Activated CD4-positive, alpha-beta T cell treated with anti-CD3 and anti-CD28 coated beads, Interleukin-2, amount 10 ng/mL, durations not matched to agents 24 days and 14 days (primary cell): Measurements from ENCODE around the gene CLEC10A. TPM values are rescaled to one million over a fixed set of nuclear protein-coding genes. Genes with fewer than 3 reads are reported as not detected.

Source experiments
- DNase-seq: peaks from one replicate; pipeline ENCODE4 v3.0.0; 2022
- H3K27ac Mint-ChIP-seq: one replicate; pipeline ENCODE4 v1.8.0; 2022; ENCODE audit warnings: mild to moderate bottlenecking, mixed read lengths
- H3K27me3 Mint-ChIP-seq: one replicate; pipeline ENCODE4 v1.8.0; 2022; ENCODE audit warnings: mixed read lengths
- H3K36me3 Mint-ChIP-seq: one replicate; pipeline ENCODE4 v1.8.0; 2022; ENCODE audit warnings: low read depth, mild to moderate bottlenecking, mixed read lengths
- H3K4me1 Mint-ChIP-seq: one replicate; pipeline ENCODE4 v1.8.0; 2021; ENCODE audit warnings: mixed read lengths
- H3K4me3 Mint-ChIP-seq: one replicate; pipeline ENCODE4 v1.8.0; 2022; ENCODE audit warnings: mild to moderate bottlenecking, moderate library complexity, mixed read lengths
- H3K9me3 Mint-ChIP-seq: one replicate; pipeline ENCODE4 v1.8.0; 2021; ENCODE audit warnings: mixed read lengths
- intact Hi-C: fragments of 100-400 bp; cut with micrococcal nuclease; formaldehyde crosslinking; loops from one replicate; pipeline ENCODE4 v1.15.1; 2023
- total RNA-seq: library from RNA; stranded (reverse); gene quantifications from 2 replicates; pipeline ENCODE4 v1.2.3, GENCODE V29; 2022

Gene CLEC10A
- total RNA-seq, 1 donor from 2014 or later = not detected

DNA sequence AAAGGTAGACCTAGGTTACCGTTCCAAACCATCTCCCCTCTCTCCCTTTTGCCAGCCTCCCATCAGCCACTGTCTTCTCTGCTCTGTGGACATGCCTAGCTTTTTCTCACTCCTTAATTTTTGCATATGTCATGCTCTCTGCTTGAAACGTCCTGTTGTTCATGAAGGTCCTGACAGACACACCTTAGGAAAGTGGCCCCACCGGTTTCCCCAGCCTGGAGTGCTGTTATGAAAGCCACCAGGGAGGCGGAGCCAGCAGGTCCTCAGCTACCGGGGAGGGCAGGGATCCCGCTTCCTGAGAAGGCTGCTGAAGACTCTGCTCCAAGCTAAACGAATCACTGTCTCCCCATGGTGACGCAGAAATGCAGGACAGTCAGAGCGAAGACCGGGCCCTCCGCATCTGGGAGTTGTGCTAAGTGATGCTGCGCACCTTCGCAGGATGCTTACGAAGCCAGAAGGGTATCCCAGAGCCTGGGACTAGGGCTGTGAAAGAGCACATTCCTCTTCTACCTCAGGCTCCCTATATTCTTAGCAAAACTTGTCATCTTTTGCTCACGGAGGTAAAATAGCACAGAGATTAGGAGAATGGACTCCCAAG is 33.8 kb downstream of the CLEC10A start:
- no peaks in the 10 kb centered on the region for H3K36me3 Mint-ChIP-seq
- peak overlapping the region; percentile 73 for H3K4me3 Mint-ChIP-seq
- intact Hi-C loops = loop anchor here (1.0 to 2.0 kb wide), 2 partner anchors 90 to 131 kb away; no protein-coding TSS in a partner anchor
- DNase-seq = peak; percentile 84
- H3K27ac Mint-ChIP-seq = peak overlapping the region; percentile 60
- no peaks in the 10 kb centered on the region for H3K9me3 Mint-ChIP-seq
- peaks cover 20% of the 10 kb centered on the region for H3K4me1 Mint-ChIP-seq
- peaks cover 15% of the 10 kb centered on the region for H3K27me3 Mint-ChIP-seq

GRCh38 chr17:7045492-7046126 is 34.4 kb downstream of the CLEC10A start:
- Mint-ChIP-seq H3K4me3 (peak overlapping the region; percentile 73), H3K27ac (no peak overlapping the region), H3K9me3 (no peaks in the 10 kb centered on the region), H3K4me1 (peaks cover 20% of the 10 kb centered on the region), H3K36me3 (no peaks in the 10 kb centered on the region), H3K27me3 (peaks cover 15% of the 10 kb centered on the region)
- DNase-seq = peak; percentile 87
- intact Hi-C loops = loop anchor here (1.0 to 2.0 kb wide), 3 partner anchors 91 to 391 kb away; no protein-coding TSS in a partner anchor

DNA sequence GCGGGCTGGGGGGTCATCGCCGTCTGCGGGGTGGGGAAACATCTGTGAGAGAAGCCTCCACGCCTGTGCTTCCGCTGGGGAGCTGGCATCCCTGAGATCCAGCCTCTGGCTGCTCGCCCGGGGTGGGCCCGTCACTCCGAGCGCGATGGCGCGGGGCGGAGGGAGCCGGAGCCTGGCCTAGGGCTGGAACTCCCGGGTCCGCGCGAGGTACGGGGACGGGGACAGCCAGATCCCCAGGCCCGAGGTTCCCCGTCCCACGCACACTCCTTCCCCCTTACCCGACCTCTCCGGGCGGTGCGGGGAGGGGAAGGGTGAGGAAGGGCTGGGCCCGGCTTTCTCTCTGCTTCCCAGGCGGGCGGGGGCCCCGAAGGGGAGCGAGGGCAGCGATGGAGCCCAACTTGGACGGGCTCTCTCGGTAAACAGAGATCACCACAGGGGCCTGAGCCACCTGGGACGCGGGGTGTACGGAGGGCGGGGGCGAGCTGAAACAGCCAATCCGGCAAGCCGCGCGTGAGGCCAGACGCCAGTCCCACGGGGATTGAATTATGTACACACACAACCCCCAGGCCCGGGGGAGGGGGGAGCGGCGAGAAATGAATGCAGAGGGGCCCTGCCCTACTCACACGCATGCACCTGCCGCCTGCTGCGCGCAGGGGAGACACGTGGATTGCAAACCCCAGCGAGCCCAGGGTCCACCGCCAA is 36.4 kb downstream of the CLEC10A start, which contains the start of gene SLC16A11:
SLC16A11 (minus strand) TSS at position 596 of the 702 bp plus-strand sequence; CDS start at position 17, 579 bp downstream.
- DNase-seq = peak; percentile 71
- Mint-ChIP-seq H3K4me3 (peak within 1 kb of the TSS; percentile 69), H3K36me3 (peaks cover 5% of the 10 kb centered on the region), H3K9me3 (no peaks in the 10 kb centered on the region), H3K27me3 (peaks cover 15% of the 10 kb centered on the region), H3K27ac (peak within 1 kb of the TSS; percentile 15), H3K4me1 (peaks cover 29% of the 10 kb centered on the region)
- intact Hi-C loops = loop anchor here (2.0 kb wide), 1 partner anchor 393 kb away; no protein-coding TSS in a partner anchor

GRCh38 chr17:7043182-7043496 is 36.9 kb downstream of the CLEC10A start:
- no peak for DNase-seq
- peaks cover 5% of the 10 kb centered on the region for H3K36me3 Mint-ChIP-seq
- H3K4me3 Mint-ChIP-seq = peak overlapping the region; percentile 69
- peaks cover 15% of the 10 kb centered on the region for H3K27me3 Mint-ChIP-seq
- peak overlapping the region; percentile 15 for H3K27ac Mint-ChIP-seq
- intact Hi-C loops = no loop called here
- no peaks in the 10 kb centered on the region for H3K9me3 Mint-ChIP-seq
- H3K4me1 Mint-ChIP-seq = peaks cover 34% of the 10 kb centered on the region

DNA sequence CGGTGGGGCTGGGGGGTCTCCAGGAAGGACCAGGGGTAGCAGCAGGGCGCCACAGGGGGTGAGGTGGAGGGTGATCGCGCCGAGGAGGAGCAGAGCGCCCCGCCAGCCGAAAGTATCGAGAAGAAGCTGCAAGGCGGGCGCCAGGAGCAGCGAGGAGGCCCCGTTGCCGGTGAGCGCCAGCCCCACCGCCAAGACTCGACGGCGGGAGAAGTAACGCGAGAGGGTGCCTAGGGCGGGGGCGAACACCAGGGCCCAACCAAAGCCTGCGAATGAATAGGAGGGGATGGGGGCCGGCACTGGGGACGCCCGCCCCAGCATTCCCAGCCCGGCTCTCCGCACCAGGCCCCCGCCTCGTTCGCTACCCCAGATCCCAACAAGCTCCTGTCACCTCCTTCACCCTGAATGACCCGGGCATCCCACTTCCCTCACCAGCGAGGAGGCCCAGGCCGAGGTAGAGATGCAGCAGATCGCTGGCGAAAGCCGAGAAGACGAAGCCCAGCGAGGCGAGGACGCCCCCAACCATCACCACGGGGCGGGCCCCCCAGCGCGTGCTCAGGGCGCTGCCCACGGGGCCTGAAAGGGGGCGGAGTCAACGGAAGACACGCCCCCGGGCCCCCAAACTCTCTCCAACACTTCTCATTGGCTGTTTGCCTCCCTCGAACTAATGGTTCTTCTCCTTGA is 37.4 kb downstream of the CLEC10A start:
- peak; percentile 77 for DNase-seq
- Mint-ChIP-seq H3K27ac (peak overlapping the region; percentile 37), H3K27me3 (peaks cover 15% of the 10 kb centered on the region), H3K4me3 (peak overlapping the region; percentile 69), H3K9me3 (no peaks in the 10 kb centered on the region), H3K36me3 (peaks cover 5% of the 10 kb centered on the region), H3K4me1 (peaks cover 34% of the 10 kb centered on the region)
- intact Hi-C loops = no loop called here

GRCh38 chr17:7041607-7042500 is 38.2 kb downstream of the CLEC10A start:
- intact Hi-C loops = no loop called here
- Mint-ChIP-seq H3K36me3 (peaks cover 5% of the 10 kb centered on the region), H3K27ac (peak overlapping the region; percentile 37), H3K4me1 (peaks cover 30% of the 10 kb centered on the region), H3K9me3 (no peaks in the 10 kb centered on the region), H3K27me3 (peaks cover 15% of the 10 kb centered on the region), H3K4me3 (peak overlapping the region; percentile 69)
- DNase-seq = no peak

DNA sequence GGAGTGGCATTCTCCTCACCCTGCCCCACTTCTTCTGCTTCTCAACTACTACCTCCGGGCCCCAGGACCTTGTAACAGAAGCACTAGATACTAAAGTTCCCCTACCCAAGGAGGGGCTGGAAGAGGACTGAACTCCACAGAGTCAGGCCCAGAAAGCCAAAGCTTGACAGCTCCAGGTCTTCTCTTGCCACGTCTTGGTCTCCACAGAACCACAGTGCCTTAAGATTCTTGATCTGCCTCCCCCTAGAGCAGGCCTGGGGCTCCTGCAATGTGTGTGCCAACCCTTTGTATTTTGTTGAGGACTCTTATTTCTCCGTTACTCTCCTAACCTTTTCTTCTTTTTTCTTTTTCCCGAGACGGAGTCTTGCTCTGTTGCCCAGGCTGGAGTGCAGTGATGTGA is 40.2 kb downstream of the CLEC10A start:
- intact Hi-C loops = loop anchor here (5.0 kb wide), 1 partner anchor 267 kb away; the partner anchor contains the start of gene EIF5A
- Mint-ChIP-seq H3K4me3 (no peak overlapping the region), H3K36me3 (peaks cover 5% of the 10 kb centered on the region)

GRCh38 chr17:7038025-7038862 is 41.8 kb downstream of the CLEC10A start:
- DNase-seq = no peak
- Mint-ChIP-seq H3K36me3 (peaks cover 5% of the 10 kb centered on the region), H3K4me3 (peak overlapping the region; percentile 49), H3K9me3 (no peaks in the 10 kb centered on the region), H3K4me1 (peaks cover 37% of the 10 kb centered on the region), H3K27ac (no peak overlapping the region), H3K27me3 (peaks cover 7% of the 10 kb centered on the region)
- intact Hi-C loops = loop anchor here (5.0 kb wide), 1 partner anchor 269 kb away; the partner anchor contains the start of gene EIF5A

More for the DNA sequence above, 40.2 kb downstream of the CLEC10A start:
- peaks cover 12% of the 10 kb centered on the region for H3K27me3 Mint-ChIP-seq
- H3K27ac Mint-ChIP-seq = peak overlapping the region; percentile 65
- peak; percentile 56 for DNase-seq
- H3K4me1 Mint-ChIP-seq = peaks cover 33% of the 10 kb centered on the region
- H3K9me3 Mint-ChIP-seq = no peaks in the 10 kb centered on the region

DNA sequence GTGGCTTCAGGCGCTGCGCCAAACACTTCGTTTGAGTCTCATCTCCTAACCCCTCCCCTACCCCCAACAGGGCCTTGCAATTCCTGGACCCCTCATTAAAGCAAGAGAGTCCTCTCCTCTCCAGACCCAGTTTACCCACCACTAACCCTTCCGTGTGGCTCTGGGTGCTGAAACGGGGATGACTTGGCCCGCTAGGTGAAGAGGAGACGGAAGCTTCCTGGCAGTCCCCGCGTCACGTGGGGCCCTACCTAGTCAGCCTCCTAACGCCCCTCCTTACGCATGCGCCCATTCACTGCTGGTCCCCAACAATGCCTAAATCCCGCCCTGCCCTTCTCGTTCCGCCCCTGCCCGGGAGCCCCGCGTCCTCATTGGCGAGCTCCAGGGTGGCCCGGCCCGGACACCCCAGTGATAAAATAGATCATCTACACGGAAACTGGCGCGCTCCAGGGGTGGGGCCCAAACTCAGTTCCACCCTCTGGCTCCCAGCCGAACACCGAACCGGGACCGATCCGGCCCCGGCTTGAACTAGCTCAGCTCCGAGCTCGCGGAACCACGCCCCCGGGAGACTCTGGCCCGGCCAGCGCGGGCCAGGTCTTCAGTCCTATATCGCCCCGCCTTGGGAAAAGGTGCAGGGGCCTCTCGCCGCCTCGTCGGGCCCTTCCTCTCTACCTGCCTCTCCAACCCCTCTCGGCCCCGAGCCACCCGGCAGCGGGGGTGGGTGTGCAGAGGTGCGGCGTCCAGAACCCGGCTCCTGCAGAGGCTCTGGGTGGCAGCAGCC is 44.3 kb downstream of the CLEC10A start, which contains the start of gene SLC16A13:
SLC16A13 (plus strand) TSS at position 425 of the 778 bp plus-strand sequence. CDS start 368 bp downstream, outside the sequence.
- Mint-ChIP-seq H3K27ac (peak within 1 kb of the TSS; percentile 99), H3K36me3 (peaks cover 8% of the 10 kb centered on the region), H3K4me3 (peak within 1 kb of the TSS; percentile 98), H3K4me1 (peaks cover 51% of the 10 kb centered on the region), H3K27me3 (no peaks in the 10 kb centered on the region), H3K9me3 (no peaks in the 10 kb centered on the region)
- DNase-seq = peak; percentile 100
- intact Hi-C loops = loop anchor here (1.0 to 5.0 kb wide), 3 partner anchors 12 to 272 kb away; partner anchors contain the start of genes BCL6B and EIF5A

GRCh38 chr17:7034955-7035590 is 45.0 kb downstream of the CLEC10A start:
- peak overlapping the region; percentile 98 for H3K4me3 Mint-ChIP-seq
- H3K27me3 Mint-ChIP-seq = no peaks in the 10 kb centered on the region
- H3K36me3 Mint-ChIP-seq = peaks cover 8% of the 10 kb centered on the region
- H3K4me1 Mint-ChIP-seq = peaks cover 57% of the 10 kb centered on the region
- intact Hi-C loops = loop anchor here (1.0 to 5.0 kb wide), 3 partner anchors 12 to 272 kb away; partner anchors contain the start of genes BCL6B and EIF5A
- H3K9me3 Mint-ChIP-seq = no peaks in the 10 kb centered on the region
- peak overlapping the region; percentile 99 for H3K27ac Mint-ChIP-seq
- peak; percentile 85 for DNase-seq

DNA sequence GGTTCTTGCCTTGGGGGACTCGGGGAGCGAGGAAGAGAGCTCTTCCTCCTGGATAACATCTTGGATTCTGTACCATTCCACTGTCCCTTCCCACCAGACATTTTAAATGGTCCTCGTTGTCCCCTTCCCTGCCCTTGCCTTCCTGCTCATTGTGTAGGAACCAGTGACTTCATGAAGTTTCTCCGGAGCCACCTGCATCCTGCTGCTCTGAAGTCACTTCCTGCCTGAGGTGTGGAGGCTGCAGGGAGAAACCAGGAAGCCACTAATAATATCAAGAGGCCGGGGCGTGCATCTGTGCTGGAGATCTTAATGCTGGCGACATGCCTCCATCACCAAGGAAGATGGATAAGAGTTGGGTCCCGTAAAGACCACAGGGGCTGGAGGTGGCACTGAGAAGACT is 50.4 kb downstream of the CLEC10A start:
- peaks cover 9% of the 10 kb centered on the region for H3K36me3 Mint-ChIP-seq
- peak; percentile 83 for DNase-seq
- peak overlapping the region; percentile 81 for H3K4me3 Mint-ChIP-seq
- H3K4me1 Mint-ChIP-seq = peaks cover 46% of the 10 kb centered on the region
- intact Hi-C loops = no loop called here
- H3K27ac Mint-ChIP-seq = peak overlapping the region; percentile 89
- H3K9me3 Mint-ChIP-seq = peaks cover 6% of the 10 kb centered on the region
- no peaks in the 10 kb centered on the region for H3K27me3 Mint-ChIP-seq
